OCI-LY7 (cell line): ENCODE results near the gene DOCK9. TPM values are rescaled to one million over a fixed set of nuclear protein-coding genes. Genes with fewer than 3 reads are reported as not detected.

ENCODE experiments used
- BruUV-seq: library from RNA; stranded (reverse); fragments of 400-500 nt; replicated peaks from 2 replicates; lab custom pipeline; 2021; lab: Mats Ljungman, UMichigan
- CTCF ChIA-PET: fragments of 300-600 bp; sonication (Branson Sonifier 250); formaldehyde crosslinking; loops from one replicate; lab custom pipeline; 2022; ENCODE audit warnings: antibody characterized with exemption; ENCODE audit not compliant: unreplicated experiment; lab: Charles Lee
- POLR2A ChIA-PET: fragments of 300-600 bp; sonication (Branson Sonifier 250); formaldehyde crosslinking; loops from one replicate; lab custom pipeline; 2022; ENCODE audit warnings: antibody characterized with exemption; lab: Charles Lee
- DNase-seq: peaks from one replicate; pipeline ENCODE4 v3.0.0-alpha.2; 2015; ENCODE audit warnings: low spot score
- H2AFZ ChIP-seq: fragments of 200-600 bp; sonication (generic), shearing (Covaris generic); 2 replicates; pipeline ENCODE4 v1.6.1; 2014; ENCODE audit warnings: mild to moderate bottlenecking, antibody characterized with exemption, low read length, moderate library complexity
- H3K27ac ChIP-seq: fragments of 200-600 bp; sonication (generic); 2 replicates; pipeline ENCODE4 v1.5.1; 2014; ENCODE audit warnings: mixed run types, low read depth, mild to moderate bottlenecking, moderate library complexity, low read length, inconsistent platforms; ENCODE audit not compliant: poor library complexity, severe bottlenecking
- H3K36me3 ChIP-seq: fragments of 200-600 bp; sonication (generic); 2 replicates; pipeline ENCODE4 v1.6.1; 2014; ENCODE audit warnings: mild to moderate bottlenecking, antibody characterized with exemption, low read length, moderate library complexity, mixed read lengths; ENCODE audit not compliant: insufficient read depth
- H3K4me1 ChIP-seq: fragments of 200-600 bp; sonication (generic); 2 replicates; pipeline ENCODE4 v1.5.1; 2014; ENCODE audit warnings: mild to moderate bottlenecking, low read length; ENCODE audit not compliant: insufficient read depth, poor library complexity, severe bottlenecking
- H3K4me2 ChIP-seq: fragments of 200-600 bp; sonication (generic); 2 replicates; pipeline ENCODE4 v1.6.1; 2014; ENCODE audit warnings: mild to moderate bottlenecking, low read length
- H3K4me3 ChIP-seq: fragments of 200-600 bp; sonication (generic); 2 replicates; pipeline ENCODE4 v1.5.1; 2014; ENCODE audit warnings: mild to moderate bottlenecking, low read depth, low read length; ENCODE audit not compliant: poor library complexity, severe bottlenecking
- H3K79me2 ChIP-seq: fragments of 200-600 bp; sonication (generic); 2 replicates; pipeline ENCODE4 v1.6.1; 2016; ENCODE audit warnings: low read depth, mild to moderate bottlenecking, low read length, moderate library complexity, mixed read lengths; ENCODE audit not compliant: insufficient read depth
- H3K9me2 ChIP-seq: fragments of 200-600 bp; sonication (generic); 2 replicates; pipeline ENCODE4 v1.6.1; 2016; ENCODE audit warnings: mild to moderate bottlenecking, low read length, mixed read lengths; ENCODE audit not compliant: insufficient read depth
- H3K9me3 ChIP-seq: fragments of 200-600 bp; sonication (generic); 2 replicates; pipeline ENCODE4 v1.6.1; 2014; ENCODE audit warnings: mild to moderate bottlenecking, mixed run types, low read length, mixed read lengths
- H4K20me1 ChIP-seq: fragments of 200-600 bp; sonication (generic); 2 replicates; pipeline ENCODE4 v1.6.1; 2014; ENCODE audit warnings: mild to moderate bottlenecking, antibody characterized with exemption, low read length, moderate library complexity, mixed read lengths; ENCODE audit not compliant: insufficient read depth
- CTCF ChIP-seq: fragments of 200-600 bp; sonication (generic); conservative IDR thresholded peaks from 2 replicates; pipeline ENCODE4 v1.5.1; 2014; ENCODE audit warnings: mild to moderate bottlenecking, antibody characterized with exemption, low read length, moderate library complexity, mixed read lengths
- EZH2phosphoT487 ChIP-seq: fragments of 200-600 bp; sonication (generic); IDR thresholded peaks from 2 replicates; pipeline ENCODE4 v1.6.1; 2018; ENCODE audit warnings: low read depth, borderline replicate concordance, mild to moderate bottlenecking, mixed run types, antibody characterized with exemption, low read length, moderate library complexity, mixed read lengths
- intact Hi-C: fragments of 100-400 bp; cut with micrococcal nuclease; formaldehyde crosslinking; loops from one replicate; pipeline ENCODE4 v1.10.0; 2022; ENCODE audit not compliant: unreplicated experiment
- total RNA-seq, 2 experiments: library from RNA; depleted of rRNA in 1 of 2; stranded (reverse); fragments of >200 nt in 1 of 2; shearing (Covaris generic) in 1 of 2; gene quantifications; 2 replicates each; pipeline ENCODE4 v1.2.3, GENCODE V29; 2014 to 2022

The DOCK9 gene
- total RNA-seq, 2 experiments from 2014 or later: 24.0 to 28.0 TPM

GRCh38 chr13:98775386-98775785, 202.5 kb downstream of the DOCK9 start:
- Histone ChIP-seq H4K20me1 (no peaks in the 10 kb centered on the region), H3K4me1 (no peaks in the 10 kb centered on the region), H3K9me2 (no peaks in the 10 kb centered on the region), H3K9me3 (no peaks in the 10 kb centered on the region), H3K4me3 (no peak overlapping the region), H3K4me2 (no peak overlapping the region), H3K36me3 (no peaks in the 10 kb centered on the region), H2AFZ (no peak overlapping the region), H3K79me2 (no peaks in the 10 kb centered on the region), H3K27ac (no peak overlapping the region)
- no TSS peak for BruUV-seq
- DNase-seq: no peak
- no peak for TF ChIP-seq EZH2phosphoT487
- no peak for TF ChIP-seq CTCF
- ChIA-PET POLR2A (no interaction called here), CTCF (no interaction called here)
- intact Hi-C loops: no loop called here

GRCh38 chr13:98774776-98775175, 203.1 kb downstream of the DOCK9 start:
- no peak overlapping the region for H3K4me3 ChIP-seq
- DNase-seq: no peak
- H3K4me1 ChIP-seq: no peaks in the 10 kb centered on the region
- POLR2A ChIA-PET: no interaction called here
- intact Hi-C loops: no loop called here
- no peaks in the 10 kb centered on the region for H3K9me3 ChIP-seq
- TF ChIP-seq CTCF (no peak), EZH2phosphoT487 (no peak)
- no peak overlapping the region for H3K4me2 ChIP-seq
- no peak overlapping the region for H3K27ac ChIP-seq
- no peaks in the 10 kb centered on the region for H3K36me3 ChIP-seq
- H2AFZ ChIP-seq: no peak overlapping the region
- no peaks in the 10 kb centered on the region for H4K20me1 ChIP-seq
- no peaks in the 10 kb centered on the region for H3K9me2 ChIP-seq
- CTCF ChIA-PET: no interaction called here
- no TSS peak for BruUV-seq
- H3K79me2 ChIP-seq: no peaks in the 10 kb centered on the region

DNA sequence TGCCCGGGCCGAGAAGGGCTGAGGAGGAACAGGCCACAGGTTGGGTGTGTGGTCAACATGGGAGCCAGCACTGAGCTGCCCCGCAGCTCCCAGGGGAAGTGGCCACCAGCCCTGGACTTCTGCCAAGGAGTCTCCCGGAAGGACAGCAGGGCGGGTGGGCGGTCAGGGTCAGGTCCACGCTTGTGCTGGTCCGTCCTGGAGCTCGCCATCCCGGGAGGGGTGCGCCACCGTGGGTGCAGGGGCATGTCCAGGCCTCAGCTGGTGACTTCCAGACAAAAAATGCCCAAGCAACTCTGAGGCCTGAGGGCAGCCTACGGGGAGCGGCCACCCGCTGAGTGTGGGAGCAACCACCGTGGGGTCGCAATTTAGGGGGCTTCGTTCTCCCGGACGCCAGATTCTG, 203.9 kb downstream of the DOCK9 start:
- intact Hi-C loops: no loop called here
- no peak overlapping the region for H3K4me2 ChIP-seq
- CTCF ChIA-PET: no interaction called here

More for the DNA sequence above, 203.9 kb downstream of the DOCK9 start:
- no peak overlapping the region for H2AFZ ChIP-seq
- no peaks in the 10 kb centered on the region for H3K36me3 ChIP-seq
- no peaks in the 10 kb centered on the region for H3K9me3 ChIP-seq
- no peaks in the 10 kb centered on the region for H4K20me1 ChIP-seq
- no peak overlapping the region for H3K27ac ChIP-seq
- POLR2A ChIA-PET: no interaction called here
- H3K4me3 ChIP-seq: no peak overlapping the region
- no TSS peak for BruUV-seq
- H3K4me1 ChIP-seq: no peaks in the 10 kb centered on the region
- no peaks in the 10 kb centered on the region for H3K9me2 ChIP-seq
- no peaks in the 10 kb centered on the region for H3K79me2 ChIP-seq
- DNase-seq: no peak
- TF ChIP-seq EZH2phosphoT487: no peak
- no peak for TF ChIP-seq CTCF
